ENCODE data around the gene SCLY.
"Not testable (repeated sequence)": the region's sequence is repeated elsewhere in the genome, so short reads cannot be mapped to it uniquely, and the experiment has no call there.

Gene SCLY

DNA sequence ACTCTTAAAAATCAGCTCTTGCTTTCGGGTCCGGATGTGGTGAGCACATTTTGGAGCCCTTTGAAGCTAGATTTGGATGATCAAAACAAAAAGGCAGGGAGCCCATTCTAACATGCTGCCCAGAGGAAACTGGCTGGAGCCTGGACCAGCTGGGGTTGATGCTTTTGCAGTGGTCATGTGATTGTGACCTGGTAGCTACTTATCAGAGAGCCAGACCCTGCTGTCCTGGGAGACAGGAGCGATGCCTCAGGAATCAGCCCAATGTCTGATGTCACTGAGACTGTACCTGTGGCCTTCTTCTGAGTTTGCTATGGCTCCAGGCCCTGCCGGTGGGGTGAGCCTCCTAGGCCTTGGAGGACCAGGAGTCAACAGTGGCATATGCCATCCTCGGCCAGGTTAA, 18.7 kb upstream of the SCLY start:
- no peak for DNase-seq

DNA sequence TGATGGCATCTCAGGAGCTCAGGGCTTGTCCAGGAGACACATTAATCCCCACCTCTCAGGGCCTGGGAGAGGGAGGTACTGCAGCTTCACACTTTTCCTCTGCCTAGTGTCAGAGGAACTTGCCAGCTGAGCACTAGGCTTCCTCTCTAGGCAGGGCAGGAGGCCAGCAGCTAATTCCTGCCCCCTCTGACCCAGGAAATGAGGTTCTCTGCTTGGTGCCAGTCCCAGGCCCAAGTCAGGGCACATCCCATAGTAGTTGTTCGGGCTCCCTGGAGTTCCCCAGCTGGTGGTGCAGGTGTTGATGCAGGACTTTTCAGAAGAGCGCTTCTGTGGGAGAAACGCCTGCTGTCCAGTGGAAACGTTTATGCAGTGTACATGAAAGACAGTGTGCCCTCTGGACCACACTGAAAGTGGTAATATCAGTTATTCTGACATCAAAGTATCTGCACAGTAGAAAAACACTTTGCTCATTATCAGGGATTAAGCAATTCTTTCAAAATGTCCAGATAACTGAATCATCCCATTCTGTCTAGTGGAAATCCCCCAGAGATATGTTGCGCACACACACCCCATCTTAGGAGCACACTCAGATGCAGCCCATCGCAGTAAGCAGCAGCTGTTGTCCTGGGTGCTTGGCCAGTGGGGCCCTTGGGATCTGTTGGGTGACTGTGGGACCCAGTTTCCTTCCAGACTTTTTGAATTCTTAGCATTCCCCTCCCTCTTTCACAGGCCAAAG, 17.8 kb upstream of the SCLY start:
- no peak for DNase-seq

DNA sequence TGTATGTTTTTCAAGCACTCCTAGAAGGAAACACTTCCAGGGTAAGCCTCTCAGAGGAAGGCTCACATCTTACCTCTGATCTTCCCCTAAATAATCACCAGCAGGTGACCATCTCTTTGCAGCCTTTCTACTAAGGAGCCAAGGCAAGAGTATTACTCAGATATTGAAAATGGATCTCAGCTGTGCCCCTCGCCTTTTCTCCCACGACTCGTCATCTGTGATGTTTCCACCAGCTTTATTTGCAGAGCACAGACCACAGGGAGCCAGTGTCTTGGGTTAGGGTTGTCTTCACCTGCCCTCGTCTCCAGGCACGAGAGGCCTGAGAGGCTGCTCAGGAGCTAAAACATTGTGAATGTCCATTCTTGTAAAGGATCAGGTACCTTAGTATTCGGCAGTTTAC, 16.9 kb upstream of the SCLY start:
- DNase-seq: no peak

DNA sequence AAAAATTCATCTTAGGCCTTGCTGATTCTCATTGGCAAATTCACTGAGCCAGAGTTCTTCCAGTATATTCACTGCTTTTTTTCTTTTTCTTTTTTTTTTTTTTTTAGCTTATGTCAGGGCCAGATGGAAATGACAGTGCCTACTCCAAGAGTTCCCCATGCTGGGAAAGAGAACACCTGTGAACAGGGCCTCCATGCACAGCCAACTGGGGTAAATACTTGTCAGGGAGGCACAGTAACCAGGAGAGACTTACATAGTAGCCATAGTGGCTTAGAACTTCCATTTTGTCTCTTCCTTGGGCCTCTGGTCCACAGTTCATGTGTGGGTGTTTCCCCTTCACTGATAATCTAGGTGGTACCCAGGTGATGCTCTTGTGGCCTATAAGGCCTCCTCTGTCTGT, 15.2 kb upstream of the SCLY start:
- DNase-seq: no peak

DNA sequence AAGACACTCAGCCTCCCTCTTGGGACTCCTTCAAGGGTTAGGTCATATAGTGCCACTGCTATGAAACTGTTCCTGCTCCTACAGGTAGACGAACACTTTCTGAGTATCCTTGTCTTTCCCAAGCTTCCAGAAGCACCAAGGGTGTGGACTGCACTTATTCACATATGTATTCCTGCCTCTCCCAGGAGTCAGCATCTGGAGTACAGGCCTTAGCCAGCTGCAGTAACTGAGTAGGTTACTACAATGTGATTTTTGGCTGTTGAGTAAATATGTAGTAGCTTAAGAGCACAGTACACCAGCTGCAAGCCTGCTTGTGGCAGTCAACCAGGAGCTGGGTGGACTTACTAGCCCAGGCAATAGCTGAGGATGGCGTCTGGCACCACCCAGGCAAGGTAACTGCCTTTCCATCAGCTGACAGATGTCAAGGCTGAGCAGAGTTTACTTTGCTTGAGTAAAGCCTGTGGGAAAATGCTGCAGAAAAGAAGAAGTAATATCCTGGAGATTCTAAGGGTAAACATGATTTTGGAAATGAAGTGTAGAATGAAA, 14.0 kb upstream of the SCLY start:
- DNase-seq: no peak

DNA sequence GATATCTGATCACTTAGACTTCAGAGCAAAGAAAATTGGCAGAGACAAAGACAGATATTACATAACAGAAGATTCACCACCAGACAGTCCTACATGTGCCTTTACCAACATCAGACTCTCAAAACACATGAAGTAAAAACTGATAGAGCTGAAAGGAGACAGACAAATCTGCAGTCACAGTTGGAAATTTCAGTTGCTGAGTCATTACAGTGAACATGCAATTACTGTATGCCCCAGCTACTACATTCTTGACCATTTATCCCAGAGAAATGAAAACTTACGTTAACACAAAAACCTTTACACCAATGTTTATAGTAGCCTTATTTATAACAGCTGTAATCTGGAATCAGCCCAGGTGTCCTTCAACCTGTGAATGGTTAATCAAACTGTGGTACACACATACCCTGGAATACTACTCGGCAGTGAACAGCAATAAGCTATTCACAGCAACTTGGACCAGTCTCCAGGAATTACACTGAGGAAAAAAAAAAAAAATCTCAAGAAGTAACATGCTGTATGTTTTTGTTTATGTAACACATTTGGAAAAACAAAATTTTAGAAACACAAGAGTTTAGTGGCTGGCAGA, 7.5 kb upstream of the SCLY start:
- no peak for DNase-seq

DNA sequence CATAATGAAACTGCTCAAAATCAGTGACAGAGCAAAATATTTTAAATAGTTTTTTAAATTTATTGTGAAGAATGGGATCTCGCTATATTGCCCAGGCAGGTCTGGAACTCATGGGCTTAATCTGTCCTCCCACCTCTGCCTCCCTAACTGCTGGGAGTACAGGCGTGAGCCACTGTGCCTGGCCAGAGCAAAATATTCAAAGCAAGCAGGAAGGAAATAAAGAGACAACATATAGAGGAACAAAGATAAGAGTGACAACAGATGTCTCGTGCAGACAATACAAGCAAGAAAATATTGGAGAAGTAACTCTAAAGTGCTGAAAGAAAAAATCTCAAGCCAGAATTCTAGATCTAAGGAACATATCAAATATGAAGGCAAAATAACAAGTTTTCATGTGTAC, 5.0 kb upstream of the SCLY start:
- no peak for DNase-seq

DNA sequence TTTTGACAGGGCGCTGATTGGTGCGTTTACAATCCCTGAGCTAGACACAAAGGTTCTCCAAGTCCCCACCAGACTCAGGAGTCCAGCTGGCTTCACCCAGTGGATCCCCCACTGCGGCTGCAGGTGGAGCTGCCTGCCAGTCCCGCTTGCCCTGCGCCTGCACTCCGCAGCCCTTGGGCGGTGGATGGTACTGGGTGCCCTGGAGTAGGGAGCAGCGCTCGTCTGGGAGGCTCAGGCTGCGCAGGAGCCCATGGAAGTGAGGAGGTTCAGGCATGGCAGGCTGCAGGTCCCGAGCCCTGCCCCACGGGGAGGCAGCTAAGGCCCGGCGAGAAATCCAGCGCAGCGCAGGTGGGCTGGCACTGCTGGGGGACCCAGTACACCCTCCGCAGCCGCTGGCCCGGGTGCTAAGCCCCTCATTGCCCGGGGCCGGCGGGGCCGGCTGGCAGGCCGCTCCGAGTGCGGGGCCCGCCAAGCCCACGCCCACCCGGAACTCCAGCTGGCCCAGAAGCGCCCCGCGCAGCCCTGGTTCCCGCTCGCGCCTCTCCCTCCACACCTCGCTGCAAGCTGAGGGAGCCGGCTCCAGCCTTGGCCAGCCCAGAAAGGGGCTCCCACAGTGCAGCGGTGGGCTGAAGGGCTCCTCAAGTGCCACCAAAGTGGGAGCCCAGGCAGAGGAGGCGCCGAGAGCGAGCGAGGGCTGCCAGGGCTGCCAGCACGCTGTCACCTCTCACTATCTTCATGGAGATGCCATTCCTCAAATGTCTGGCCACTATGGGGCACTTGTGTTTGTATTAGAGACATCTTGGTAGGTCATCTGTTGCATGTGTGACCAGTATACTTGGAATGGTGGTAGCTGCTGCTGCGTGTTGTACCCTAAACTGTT, 2.9 kb upstream of the SCLY start:
- not testable (repeated sequence) for DNase-seq

DNA sequence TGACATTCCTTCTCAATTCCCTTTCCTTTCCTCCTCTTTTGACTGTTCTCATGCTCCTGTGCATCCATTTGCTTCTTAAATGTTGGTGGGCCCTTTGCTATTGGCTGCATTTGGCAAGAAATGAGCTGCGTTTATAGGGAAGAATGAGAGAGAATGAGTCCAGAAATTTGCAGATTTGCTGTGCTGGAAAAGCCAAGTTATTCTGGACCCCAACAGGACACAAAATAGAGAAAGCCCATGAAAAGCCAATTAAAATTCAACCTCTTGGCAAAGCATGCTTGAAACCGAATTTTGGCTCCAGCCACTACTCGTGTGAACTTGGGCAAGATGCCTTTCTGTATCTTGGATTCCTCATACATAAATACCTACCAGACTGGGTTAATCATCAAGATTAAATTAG, 1.3 kb upstream of the SCLY start:
- no peak for DNase-seq

DNA sequence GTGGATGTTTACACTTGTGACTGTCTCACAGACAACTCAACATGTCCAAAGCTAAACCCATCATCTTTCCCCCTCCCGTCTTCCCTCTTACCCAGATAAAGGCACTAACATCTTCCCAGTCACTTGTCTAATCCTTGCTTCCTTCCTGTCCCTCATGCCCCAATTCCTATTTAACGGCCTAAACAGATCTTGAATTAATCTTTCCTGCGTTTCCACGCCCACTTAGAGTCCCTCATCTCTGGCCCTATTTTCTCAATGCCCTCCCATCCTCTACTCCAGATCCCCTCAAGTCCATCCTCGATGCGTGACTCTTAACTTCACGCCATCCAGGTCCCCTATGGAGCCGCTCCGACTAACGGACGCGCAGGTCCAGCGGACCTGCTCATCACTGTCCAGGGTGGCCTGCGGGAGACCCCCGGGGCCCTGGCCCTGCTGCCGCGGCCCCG, 682 bp upstream of the SCLY start:
- DNase-seq: no peak

DNA sequence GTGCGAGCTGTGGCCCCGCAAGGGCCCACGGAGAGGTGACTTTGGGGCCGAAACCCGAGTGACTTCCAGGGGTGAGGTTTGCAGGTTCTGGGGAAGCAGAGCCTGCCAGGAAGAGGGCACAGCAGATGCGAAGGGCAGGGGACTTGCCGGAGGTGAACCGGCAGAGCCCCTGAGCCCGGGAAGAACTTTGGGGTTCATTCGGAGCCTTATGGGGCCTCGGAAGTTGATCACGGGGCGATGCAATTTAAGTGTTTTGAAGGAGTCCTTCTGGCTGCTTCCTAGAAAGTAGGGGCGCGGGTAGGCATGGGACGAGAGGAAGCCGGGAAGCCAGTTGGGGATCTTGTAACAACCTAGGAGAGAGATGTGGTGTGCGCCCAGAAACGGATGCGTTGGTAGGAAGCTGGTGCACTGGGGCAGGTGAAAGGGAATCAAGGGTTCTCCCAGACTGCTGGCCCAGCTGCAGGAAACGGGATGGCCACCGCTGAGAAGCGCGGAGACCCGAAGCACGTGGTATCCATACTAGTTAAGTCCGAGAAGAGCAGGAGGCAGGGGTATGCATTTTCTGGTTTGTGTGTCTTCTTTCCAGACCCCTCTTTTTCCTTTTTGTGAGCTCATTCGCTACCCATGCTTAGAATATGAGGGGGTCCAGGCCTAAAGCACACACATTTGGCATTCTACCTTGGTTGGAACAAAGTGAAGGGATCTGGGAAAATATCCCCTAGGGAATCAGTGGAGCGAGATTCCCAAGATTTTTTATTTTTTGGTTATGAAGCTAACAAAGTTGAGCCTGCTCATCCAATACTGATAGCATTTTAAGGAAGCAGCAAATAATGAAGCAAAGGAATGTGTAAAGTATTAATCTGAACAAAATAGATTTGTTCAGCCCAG, 758 bp downstream of the SCLY start:
- DNase-seq: no peak

DNA sequence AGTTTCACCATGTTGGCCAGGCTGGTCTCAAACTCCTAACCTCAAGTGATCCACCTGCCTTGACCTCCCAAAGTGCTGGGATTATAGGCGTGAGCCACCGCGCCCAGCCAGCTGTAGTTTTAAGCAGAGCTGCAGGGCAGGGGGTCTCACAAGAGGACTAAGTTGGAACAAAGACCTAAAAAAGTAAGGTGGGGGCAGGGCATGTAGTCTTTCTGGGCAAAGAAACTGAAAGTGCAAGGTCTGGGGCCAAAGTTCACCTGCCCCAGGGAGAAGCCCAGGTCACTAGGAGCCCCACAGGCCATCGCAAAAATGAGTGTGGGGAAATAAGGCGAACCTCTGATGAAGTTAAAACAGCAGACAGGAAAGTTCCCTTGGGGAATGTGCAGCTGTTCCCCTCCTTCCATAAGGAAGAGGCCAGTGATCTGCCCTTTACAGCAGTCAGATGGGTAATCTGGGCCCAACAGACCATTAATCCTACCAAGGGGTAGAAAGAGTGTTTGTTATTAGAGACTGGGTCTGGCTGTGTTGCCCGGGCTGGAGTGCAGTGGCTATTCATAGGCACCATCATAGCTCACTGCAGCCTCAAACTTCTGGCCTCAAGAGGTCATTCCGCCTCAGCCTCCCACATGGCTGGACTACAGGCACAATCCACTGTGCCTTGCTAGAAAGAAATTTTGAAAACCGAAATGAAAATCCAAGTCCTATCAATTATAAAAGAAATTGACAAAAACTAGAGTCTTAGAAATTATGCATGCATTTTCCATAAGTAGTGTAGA, 2.8 kb downstream of the SCLY start:
- no peak for DNase-seq

DNA sequence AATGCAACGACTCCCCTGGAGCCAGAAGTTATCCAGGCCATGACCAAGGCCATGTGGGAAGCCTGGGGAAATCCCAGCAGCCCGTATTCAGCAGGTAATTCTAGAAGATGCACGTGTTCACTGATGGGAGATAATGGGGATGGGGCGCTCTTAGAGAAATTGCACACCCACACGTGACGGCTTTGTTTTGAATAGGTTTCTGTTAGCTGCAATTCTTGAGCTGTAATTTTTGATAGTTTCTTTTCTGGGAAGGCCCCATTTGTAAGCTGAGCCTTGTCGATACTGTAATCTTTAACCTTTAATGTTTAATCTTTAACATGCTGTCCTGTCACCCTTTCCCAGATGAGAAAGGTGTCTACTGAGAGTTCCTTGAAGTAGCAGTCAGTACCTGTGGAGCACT, 3.6 kb downstream of the SCLY start:
- DNase-seq: no peak

DNA sequence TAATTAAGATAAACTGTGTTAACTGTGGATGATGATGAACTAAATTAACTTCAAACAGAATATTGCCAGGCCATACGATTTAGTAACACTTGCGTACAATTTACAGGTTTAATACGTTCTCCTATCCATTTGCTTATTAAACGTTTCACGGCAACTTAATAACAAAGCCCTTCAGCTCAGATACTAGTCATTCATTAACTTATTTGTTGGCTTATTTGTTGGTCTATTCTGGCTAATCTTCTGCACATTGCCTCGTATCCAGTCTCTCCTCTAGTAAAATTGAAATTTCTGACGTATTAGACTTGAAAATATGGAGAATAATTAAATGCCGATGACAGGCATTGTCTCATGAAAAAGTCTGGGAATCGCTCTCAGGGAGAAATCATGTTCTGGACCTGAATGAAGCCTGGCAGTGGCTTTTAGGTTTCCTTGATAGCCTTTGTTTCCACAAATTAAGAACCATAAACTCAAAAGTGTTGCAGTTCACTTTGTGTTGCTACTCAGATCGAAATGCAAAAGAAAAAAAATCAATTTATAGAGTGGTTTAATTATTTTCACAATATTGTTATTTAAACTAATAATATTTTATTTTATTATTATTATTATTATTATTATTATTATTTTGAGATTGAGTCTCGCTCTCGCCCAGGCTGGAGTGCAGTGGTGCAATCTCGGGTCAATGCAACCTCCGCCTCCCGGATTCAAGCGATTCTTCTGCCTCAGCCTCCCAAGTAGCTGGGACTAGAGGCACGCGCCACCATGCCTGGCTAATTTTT, 4.5 kb downstream of the SCLY start:
- no peak for DNase-seq

DNA sequence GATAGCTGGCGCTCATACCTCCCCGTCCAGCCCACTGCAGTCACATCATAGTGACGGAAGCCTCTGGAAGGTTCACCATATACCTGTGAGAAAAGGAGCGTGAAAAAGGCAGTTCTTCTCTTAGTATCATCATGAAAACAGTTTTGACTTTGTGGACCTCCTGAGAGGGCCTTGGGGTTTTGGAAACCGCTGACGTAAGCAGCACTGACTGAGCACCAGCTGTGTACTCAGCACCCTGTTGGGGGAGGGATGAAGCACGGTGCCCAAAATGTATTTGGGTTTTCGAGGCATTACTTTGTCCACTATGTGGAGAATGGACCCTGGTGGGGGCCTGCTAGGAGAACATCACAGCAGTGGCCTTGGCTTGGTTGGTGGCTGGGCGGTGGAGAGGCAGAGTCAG, 5.4 kb downstream of the SCLY start:
- no peak for DNase-seq

DNA sequence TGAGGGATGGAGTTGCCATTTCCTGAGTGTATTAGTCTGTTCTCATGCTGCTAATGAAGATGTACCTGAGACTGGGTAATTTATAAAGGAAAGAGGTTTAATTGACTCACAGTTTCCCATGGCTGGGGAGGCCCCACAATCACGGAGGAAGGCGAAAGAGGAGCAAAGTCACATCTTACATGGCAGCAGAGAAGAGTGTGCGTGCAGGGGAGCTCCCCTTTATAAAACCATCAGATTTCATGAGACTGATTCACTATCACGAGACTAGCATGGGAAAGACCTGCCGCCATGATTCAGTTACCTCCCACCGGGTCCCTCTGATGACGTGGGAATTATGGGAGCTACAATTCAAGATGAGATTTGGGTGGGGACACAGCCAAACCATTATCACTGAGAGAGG, 5.9 kb downstream of the SCLY start:
- DNase-seq: not testable (repeated sequence)

DNA sequence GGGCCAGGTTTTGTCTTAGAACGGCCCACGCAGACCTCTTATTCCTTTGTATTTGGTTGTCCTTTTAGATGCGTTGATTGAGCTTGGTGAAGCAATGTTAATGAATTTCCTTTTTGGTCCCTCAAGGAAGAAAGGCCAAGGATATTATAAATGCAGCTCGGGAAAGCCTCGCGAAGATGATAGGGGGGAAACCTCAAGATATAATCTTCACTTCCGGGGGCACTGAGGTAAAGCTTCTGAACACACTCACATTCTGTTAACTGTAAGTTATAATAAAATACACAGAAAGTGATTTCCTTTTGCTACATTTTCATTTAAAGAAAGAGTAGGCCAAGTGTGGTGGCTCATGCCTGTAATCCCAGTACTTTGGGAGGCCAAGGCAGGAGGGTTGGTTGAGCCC, 7.1 kb downstream of the SCLY start:
- no peak for DNase-seq

DNA sequence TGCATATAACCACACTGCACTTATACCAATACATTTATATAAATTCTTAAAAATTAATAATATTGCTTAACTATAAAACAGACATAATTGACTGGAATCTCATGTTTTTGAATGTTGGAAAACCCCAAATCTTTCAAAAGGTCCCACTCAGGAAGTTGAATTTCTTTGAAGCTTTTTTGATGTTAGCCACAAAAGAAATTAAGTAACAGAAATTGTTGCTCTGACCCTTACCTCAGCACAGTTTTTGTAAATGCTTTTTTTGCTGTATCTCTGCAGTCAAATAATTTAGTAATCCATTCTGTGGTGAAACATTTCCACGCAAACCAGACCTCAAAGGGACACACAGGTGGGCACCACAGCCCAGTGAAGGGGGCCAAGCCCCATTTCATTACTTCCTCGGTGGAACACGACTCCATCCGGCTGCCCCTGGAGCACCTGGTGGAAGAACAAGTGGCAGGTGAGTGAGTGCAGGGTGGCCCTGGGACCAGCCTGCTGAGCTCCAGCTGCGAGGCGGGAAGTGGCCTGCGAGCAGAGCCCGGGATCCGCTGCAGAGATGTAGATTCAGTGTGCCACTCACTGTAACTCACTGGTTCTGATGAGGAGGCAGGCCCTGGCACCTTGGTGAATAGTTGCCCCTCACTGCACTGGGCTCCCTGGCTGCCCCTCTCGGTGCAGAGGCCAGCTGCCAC, 8.4 kb downstream of the SCLY start:
- DNase-seq: no peak

DNA sequence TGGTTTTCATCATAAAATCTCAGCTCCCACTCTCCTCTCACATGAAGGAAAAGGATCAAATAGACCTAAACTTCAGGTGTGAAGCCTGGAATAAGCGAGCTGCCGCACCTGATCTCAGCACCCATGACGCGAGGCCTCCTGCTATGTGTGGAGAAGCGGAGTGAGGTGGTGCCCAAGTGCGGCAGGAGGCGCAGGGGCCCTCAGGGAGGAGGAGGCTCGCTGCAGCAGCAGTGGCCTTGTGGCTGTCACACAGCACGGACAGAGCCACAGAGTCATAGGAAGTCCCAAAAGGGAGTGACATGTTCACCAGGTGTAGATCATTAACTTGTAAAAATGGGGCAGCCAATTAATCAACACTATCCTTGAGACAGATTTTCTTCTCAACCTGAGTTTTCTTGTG, 9.1 kb downstream of the SCLY start:
- no peak for DNase-seq

DNA sequence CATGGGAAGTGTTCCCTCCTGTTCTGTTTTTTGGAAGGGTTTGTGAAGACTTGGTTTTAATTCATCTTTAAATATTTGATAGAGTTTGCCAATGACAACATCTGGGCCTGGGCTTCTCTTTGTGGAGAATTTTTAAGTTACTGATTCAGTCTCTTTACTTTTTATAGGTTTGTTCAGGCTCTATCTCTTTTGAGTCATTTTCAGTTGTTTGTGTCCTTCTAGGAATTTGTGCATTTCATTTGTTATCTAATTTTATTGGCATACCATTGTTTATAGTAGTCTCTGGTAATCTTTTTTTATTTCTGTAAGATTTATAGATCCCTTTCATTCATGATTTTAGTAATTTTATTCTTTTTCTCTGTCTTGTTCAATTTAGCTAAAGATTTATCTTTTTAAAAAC, 14.6 kb downstream of the SCLY start:
- no peak for DNase-seq
